Tibial nerve (tissue), 4 donors: Measurements from ENCODE around the gene P2RY8. TPM values are rescaled to one million over a fixed set of nuclear protein-coding genes. Genes with fewer than 3 reads are reported as not detected.

ENCODE experiments used
- DNase-seq, 2 donors: peaks; one replicate each; pipeline ENCODE4 v3.0.0-alpha.2; 2019; ENCODE audit warnings: low spot score in 2 of 2
- H3K27ac ChIP-seq, 4 donors: fragments of 200-600 bp; sonication (generic) in 3 of 4; one replicate each; pipeline ENCODE4 v1.5.1; 2017 to 2019; ENCODE audit warnings: mild to moderate bottlenecking in 1 of 4
- H3K27me3 ChIP-seq, 2 donors: fragments of 200-600 bp; sonication (generic) in 1 of 2; one replicate each; pipeline versions ENCODE4 v1.5.1 to v1.6.0; 2017 to 2019
- H3K36me3 ChIP-seq, 3 donors: fragments of 200-600 bp; sonication (generic); one replicate each; pipeline ENCODE4 v1.5.1; 2018 to 2019
- H3K4me1 ChIP-seq, 4 donors: fragments of 200-600 bp; sonication (generic) in 3 of 4; one replicate each; pipeline ENCODE4 v1.5.1; 2017 to 2019
- H3K4me3 ChIP-seq, 4 donors: fragments of 200-600 bp; sonication (generic) in 3 of 4; one replicate each; pipeline ENCODE4 v1.5.1; 2017 to 2019; ENCODE audit warnings: mild to moderate bottlenecking in 1 of 4, moderate library complexity in 1 of 4
- H3K9me3 ChIP-seq, 4 donors: fragments of 200-600 bp; sonication (generic) in 3 of 4; one replicate each; pipeline ENCODE4 v1.5.1; 2017 to 2019
- CTCF ChIP-seq, 5 experiments: fragments of 200-600 bp in 3 of 5; fragments of 450-650 bp in 2 of 5; sonication (generic) in 3 of 5; IDR thresholded peaks; one replicate each; pipeline ENCODE4 v1.5.1; 2016 to 2019; ENCODE audit warnings: antibody characterized with exemption in 5 of 5, mild to moderate bottlenecking in 3 of 5, moderate library complexity in 2 of 5
- EP300 ChIP-seq, 2 donors: sonication (generic); formaldehyde crosslinking; IDR thresholded peaks; one replicate each; pipeline ENCODE4 v1.6.1; 2017; ENCODE audit warnings: antibody characterized with exemption in 2 of 2, mild to moderate bottlenecking in 1 of 2
- POLR2A ChIP-seq, 2 donors: fragments of 450-650 bp; IDR thresholded peaks; one replicate each; pipeline ENCODE4 v1.6.1; 2017; ENCODE audit warnings: antibody characterized with exemption in 2 of 2, mild to moderate bottlenecking in 2 of 2, moderate library complexity in 2 of 2
- WGBS, 2 donors: methylation state at CpG; one replicate each; pipeline ENCODE4 v1.1.5; 2018; 5-methylcytosine and 5-hydroxymethylcytosine counted together
- total RNA-seq, 4 donors: library from RNA; depleted of rRNA; stranded (reverse); fragments of >200 nt; gene quantifications; one replicate each; pipeline ENCODE4 v1.1.0, GENCODE V29; 2016

The P2RY8 gene
- total RNA-seq, 4 donors from 2014 or later: 0.84 to 2.8 (median 1.2) TPM

DNA sequence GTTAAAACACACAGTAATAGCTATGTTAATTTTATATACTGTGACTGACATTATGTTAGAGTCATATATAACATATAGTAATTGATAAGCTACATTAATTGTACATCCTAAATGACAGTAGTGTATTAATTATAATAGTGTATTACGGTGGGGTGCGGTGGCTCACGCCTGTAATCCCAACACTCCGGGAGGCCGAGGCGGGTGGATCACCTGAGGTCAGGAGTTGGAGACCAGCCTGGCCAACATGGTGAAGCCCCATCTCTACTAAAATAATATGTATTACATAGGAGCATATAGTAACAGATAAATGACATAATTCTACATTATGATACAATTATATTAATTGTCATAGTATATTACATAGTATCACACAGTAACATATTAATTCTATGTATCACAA, 96.5 kb downstream of the P2RY8 start:
- H3K4me1 ChIP-seq: no peaks in the 10 kb centered on the region
- no peak overlapping the region for H3K27ac ChIP-seq
- no peak overlapping the region for H3K4me3 ChIP-seq
- DNase-seq: no peak
- peaks cover 0 to 4% (median 0%) of the 10 kb centered on the region in 4 donors for H3K9me3 ChIP-seq
- TF ChIP-seq CTCF (IDR thresholded peaks at IDR 0.05) (no peak), POLR2A (IDR thresholded peaks at IDR 0.05) (no peak), EP300 (IDR thresholded peaks at IDR 0.05) (no peak)
- WGBS, 2 donors: 97% methylated on average over 6 of the region's 6 CpGs
- peaks cover 0 to 83% (median 0%) of the 10 kb centered on the region in 3 donors for H3K36me3 ChIP-seq
- H3K27me3 ChIP-seq: no peaks in the 10 kb centered on the region

- no peak for DNase-seq
- Histone ChIP-seq H3K4me1 (no peaks in the 10 kb centered on the region), H3K9me3 (no peaks in the 10 kb centered on the region), H3K27me3 (no peaks in the 10 kb centered on the region), H3K27ac (no peak overlapping the region), H3K4me3 (no peak overlapping the region), H3K36me3 (peaks cover 0 to 89% (median 0%) of the 10 kb centered on the region in 3 donors)
- no peak for TF ChIP-seq CTCF (IDR thresholded peaks at IDR 0.05)
- TF ChIP-seq EP300 (IDR thresholded peaks at IDR 0.05): no peak
- TF ChIP-seq POLR2A (IDR thresholded peaks at IDR 0.05): no peak
- WGBS, 2 donors: 91 to 95% methylated on average over 16 to 20 of the region's 20 CpGs
These were observed 101.6 kb downstream of the P2RY8 start for GRCh38 chrX:1435241-1435895.

DNA sequence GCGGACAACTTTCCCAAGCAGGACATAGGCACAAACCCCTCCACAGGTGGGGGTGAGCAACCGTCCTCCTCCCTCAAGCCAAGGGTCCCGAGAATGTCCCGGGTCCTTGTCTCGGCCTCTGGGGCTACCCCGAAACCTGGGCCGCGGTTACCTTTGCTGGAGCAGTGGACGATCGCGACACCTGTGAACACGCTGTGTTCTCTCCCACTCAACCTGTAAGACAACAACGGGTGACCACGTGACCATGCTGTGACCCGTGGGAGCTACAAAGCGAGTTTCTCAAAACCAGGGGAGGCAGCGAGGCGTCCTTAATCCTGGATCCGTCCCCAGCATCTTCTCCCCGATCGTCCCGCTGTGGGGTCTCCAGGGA, 102.1 kb downstream of the P2RY8 start:
- DNase-seq: no peak
- Histone ChIP-seq H3K9me3 (no peaks in the 10 kb centered on the region), H3K36me3 (peaks cover 0 to 89% (median 0%) of the 10 kb centered on the region in 3 donors), H3K4me3 (no peak overlapping the region), H3K27ac (no peak overlapping the region), H3K4me1 (no peaks in the 10 kb centered on the region), H3K27me3 (no peaks in the 10 kb centered on the region)
- TF ChIP-seq CTCF (IDR thresholded peaks at IDR 0.05): no peak
- no peak for TF ChIP-seq POLR2A (IDR thresholded peaks at IDR 0.05)
- TF ChIP-seq EP300 (IDR thresholded peaks at IDR 0.05): no peak
- 92 to 93% methylated on average over 22 of the region's 22 CpGs for WGBS, 2 donors

GRCh38 chrX:1433646-1434357, 103.2 kb downstream of the P2RY8 start:
- WGBS, 2 donors: 95 to 97% methylated on average over 17 to 19 of the region's 19 CpGs
- no peak for TF ChIP-seq POLR2A (IDR thresholded peaks at IDR 0.05)
- no peak for TF ChIP-seq CTCF (IDR thresholded peaks at IDR 0.05)
- no peak for TF ChIP-seq EP300 (IDR thresholded peaks at IDR 0.05)
- H3K27me3 ChIP-seq: no peaks in the 10 kb centered on the region
- H3K27ac ChIP-seq: no peak overlapping the region
- H3K4me3 ChIP-seq: no peak overlapping the region
- H3K9me3 ChIP-seq: no peaks in the 10 kb centered on the region
- H3K36me3 ChIP-seq: peaks cover 0 to 89% (median 0%) of the 10 kb centered on the region in 3 donors
- DNase-seq: no peak
- H3K4me1 ChIP-seq: no peaks in the 10 kb centered on the region

DNA sequence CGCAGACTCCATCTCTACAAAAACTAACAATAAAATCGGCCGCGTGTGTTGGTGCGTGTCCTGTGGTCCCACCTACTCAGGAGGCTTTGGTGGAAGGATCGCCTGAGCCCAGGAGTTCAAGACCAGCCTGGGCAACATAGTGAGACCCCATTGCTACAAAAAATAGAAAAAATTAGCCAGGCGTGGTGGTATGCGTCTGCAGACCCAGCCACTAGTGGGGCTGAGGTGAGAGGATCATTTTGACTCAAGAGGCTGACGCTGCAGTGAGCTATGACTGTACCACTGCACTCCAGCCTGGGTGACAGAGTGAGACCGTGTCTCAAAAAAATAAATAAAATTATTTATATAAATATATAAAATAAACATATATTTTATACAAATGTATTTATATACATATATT, 106.5 kb downstream of the P2RY8 start:
- TF ChIP-seq EP300 (IDR thresholded peaks at IDR 0.05) (no peak), CTCF (IDR thresholded peaks at IDR 0.05) (no peak), POLR2A (IDR thresholded peaks at IDR 0.05) (no peak)
- peaks cover 0 to 80% (median 6%) of the 10 kb centered on the region in 3 donors for H3K36me3 ChIP-seq
- no peak for DNase-seq
- H3K9me3 ChIP-seq: no peaks in the 10 kb centered on the region
- H3K4me1 ChIP-seq: no peaks in the 10 kb centered on the region
- H3K27ac ChIP-seq: no peak overlapping the region
- no peaks in the 10 kb centered on the region for H3K27me3 ChIP-seq
- WGBS, 2 donors: 97% methylated on average over 10 of the region's 10 CpGs
- H3K4me3 ChIP-seq: no peak overlapping the region
